ENCODE data around the gene CNTNAP2. TPM values are rescaled to one million over a fixed set of nuclear protein-coding genes. Genes with fewer than 3 reads are reported as not detected.

The CNTNAP2 gene
- total and polyA plus RNA-seq, 2 of the 13 experiments (the other 11 are each of a cell fraction or from before 2014, with no cell fraction given) = 0.40 to 0.42 TPM

- TF ChIP-seq SNAPC5 (CRISPR knock-in tag; IDR thresholded peaks at IDR 0.05; ENCODE audit: borderline replicate concordance) = no peak
- no peak for TF ChIP-seq ZNF597 (CRISPR knock-in tag; IDR thresholded peaks at IDR 0.05)
- TF ChIP-seq SOX13 (IDR thresholded peaks at IDR 0.05) = no peak
- TF ChIP-seq SOX13 (CRISPR knock-in tag; conservative IDR thresholded peaks at IDR 0.05 in 1 of 2, IDR thresholded peaks at IDR 0.05 in 1 of 2) = no peak
- no peak for TF ChIP-seq NFRKB (IDR thresholded peaks at IDR 0.05)
These were observed 1591.3 kb downstream of the CNTNAP2 start (continued) for GRCh38 chr7:147707926-147708325.

GRCh38 chr7:147708871-147709270 lies 1592.3 kb downstream of the CNTNAP2 start:
- no peaks in the 10 kb centered on the region for H3K79me2 ChIP-seq (ENCODE audit: insufficient read depth, low read length)
- H3K27me3 ChIP-seq (ENCODE audit: control insufficient read depth in 1 of 2, insufficient read depth in 2 of 2, low read length in 2 of 2) = no peaks in the 10 kb centered on the region
- H4K20me1 ChIP-seq (ENCODE audit: insufficient read depth, low read length) = no peaks in the 10 kb centered on the region
- no peak for TF ChIP-seq ZSCAN21 (CRISPR knock-in tag; IDR thresholded peaks at IDR 0.05; ENCODE audit: borderline replicate concordance)
- TF ChIP-seq ZNF549 (CRISPR knock-in tag; IDR thresholded peaks at IDR 0.05) = no peak
- TF ChIP-seq NCOA5 (CRISPR knock-in tag; IDR thresholded peaks at IDR 0.05) = no peak
- no peak for TF ChIP-seq ZNF34 (CRISPR knock-in tag; IDR thresholded peaks at IDR 0.05; ENCODE audit: borderline replicate concordance)
- TF ChIP-seq CHCHD3 (CRISPR knock-in tag; IDR thresholded peaks at IDR 0.05) = no peak
- H3K9ac ChIP-seq (ENCODE audit: insufficient read depth, low read depth, low read length) = no peak overlapping the region
- no peak overlapping the region for H3K4me2 ChIP-seq (ENCODE audit: low read depth, low read length)
- H3K9me3 ChIP-seq (ENCODE audit: low read length) = peaks cover 72% of the 10 kb centered on the region
- H3K27ac ChIP-seq (ENCODE audit: extremely low read length, insufficient read depth, low read length) = no peak overlapping the region
- DNase-seq (ENCODE audit: low spot score) (no peak), ATAC-seq (no peak), FAIRE-seq (no peak)
- 7% methylated on average over 6 of the region's 6 CpGs for WGBS (ENCODE audit: low lambda C conversion rate)
- no TSS peak for BruUV-seq (replicated peaks)
- POLR2A ChIA-PET = no interaction called here
- intact Hi-C loops (cut with micrococcal nuclease; ENCODE audit: unreplicated experiment) = no loop called here
- no peak overlapping the region for H2AFZ ChIP-seq (ENCODE audit: low read length)
- CTCF ChIA-PET (ENCODE audit: low intra/inter-chr PET ratio, low total read pairs) = no interaction called here
- H3K4me3 ChIP-seq (replicated peaks in 1 of 3; ENCODE audit: insufficient read depth in 1 of 3, low read depth in 2 of 3, low read length in 3 of 3) = no peak overlapping the region
- H3K36me3 ChIP-seq (replicated peaks in 1 of 2; ENCODE audit: control insufficient read depth in 1 of 2, insufficient read depth in 2 of 2, low read length in 2 of 2) = no peaks in the 10 kb centered on the region
- no peaks in the 10 kb centered on the region for H3K4me1 ChIP-seq (ENCODE audit: insufficient read depth, low read length)
- in situ Hi-C loops (cut with HindIII; ENCODE audit: extremely low pct_ligation_motif_present, low pct_unique_long_range_greater_than_20kb) = no loop called here
